ENCODE data around the gene RASSF3.

DNA sequence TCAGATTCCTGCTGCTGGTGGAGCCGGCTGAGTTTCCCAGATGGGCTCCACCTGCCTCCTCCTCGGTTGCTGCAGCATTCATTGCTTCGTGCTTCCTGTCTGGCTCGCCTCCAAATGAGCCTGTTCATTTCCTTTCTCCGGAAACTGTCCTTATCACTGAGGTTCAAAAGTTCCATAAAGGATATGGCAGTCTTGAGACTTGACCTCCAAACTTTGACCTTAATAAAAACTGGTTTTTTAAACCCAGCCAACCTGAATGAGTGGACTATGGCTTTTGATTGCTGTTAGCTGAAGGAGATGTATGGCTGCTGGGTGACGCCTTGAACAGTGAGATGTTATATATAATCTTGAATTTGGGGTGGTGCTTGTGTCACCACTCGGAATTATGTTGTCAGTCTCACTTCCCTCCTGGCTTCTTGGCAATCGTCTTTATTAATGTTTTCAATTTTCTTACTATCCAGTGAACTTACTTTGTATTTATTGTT is 62.7 kb downstream of the RASSF3 start:
- peak; percentile 42; the same call in 1 of the 2 replicates for TF ChIP-seq YY1 (IDR thresholded peaks at IDR 0.05; ENCODE audit: low read depth)
- TF ChIP-seq EP300 (IDR thresholded peaks at IDR 0.05; ENCODE audit: borderline replicate concordance): peak; percentile 84; the same call in 1 of the 2 replicates
- peak; percentile 45; the same call in 1 of the 2 replicates for TF ChIP-seq CEBPB (IDR thresholded peaks at IDR 0.05)
- TF ChIP-seq ZBTB7A (IDR thresholded peaks at IDR 0.05; ENCODE audit: low read depth): no peak
- no peak for TF ChIP-seq EGR1 (IDR thresholded peaks at IDR 0.05)
- no peak for TF ChIP-seq CREB1 (IDR thresholded peaks at IDR 0.05; ENCODE audit: low read depth)
- peak; percentile 95 for TF ChIP-seq NFIC (IDR thresholded peaks at IDR 0.05)
- peak; percentile 58; the same call in 1 of the 2 replicates for TF ChIP-seq TAF1 (IDR thresholded peaks at IDR 0.05; ENCODE audit: low read depth)
- TF ChIP-seq, protein P1, sequence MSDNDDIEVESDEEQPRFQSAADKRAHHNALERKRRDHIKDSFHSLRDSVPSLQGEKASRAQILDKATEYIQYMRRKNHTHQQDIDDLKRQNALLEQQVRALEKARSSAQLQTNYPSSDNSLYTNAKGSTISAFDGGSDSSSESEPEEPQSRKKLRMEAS (IDR thresholded peaks at IDR 0.05): peak; percentile 68
- TF ChIP-seq USF1 (IDR thresholded peaks at IDR 0.05): no peak
- no peak; the same call in 1 of the 2 replicates for TF ChIP-seq FOXM1 (IDR thresholded peaks at IDR 0.05; ENCODE audit: borderline replicate concordance, low read depth)

Measured in Ishikawa (cell line).